Measurements from ENCODE around the gene LIPF. TPM values are rescaled to one million over a fixed set of nuclear protein-coding genes. Genes with fewer than 3 reads are reported as not detected.
A peak's percentile ranks its signal among the peaks of the same experiment; 100 is the strongest.
"Not testable (repeated sequence)": the region's sequence is repeated elsewhere in the genome, so short reads cannot be mapped to it uniquely, and the experiment has no call there.

LIPF gene
- total RNA-seq, 2 experiments from 2014 or later: not detected

DNA sequence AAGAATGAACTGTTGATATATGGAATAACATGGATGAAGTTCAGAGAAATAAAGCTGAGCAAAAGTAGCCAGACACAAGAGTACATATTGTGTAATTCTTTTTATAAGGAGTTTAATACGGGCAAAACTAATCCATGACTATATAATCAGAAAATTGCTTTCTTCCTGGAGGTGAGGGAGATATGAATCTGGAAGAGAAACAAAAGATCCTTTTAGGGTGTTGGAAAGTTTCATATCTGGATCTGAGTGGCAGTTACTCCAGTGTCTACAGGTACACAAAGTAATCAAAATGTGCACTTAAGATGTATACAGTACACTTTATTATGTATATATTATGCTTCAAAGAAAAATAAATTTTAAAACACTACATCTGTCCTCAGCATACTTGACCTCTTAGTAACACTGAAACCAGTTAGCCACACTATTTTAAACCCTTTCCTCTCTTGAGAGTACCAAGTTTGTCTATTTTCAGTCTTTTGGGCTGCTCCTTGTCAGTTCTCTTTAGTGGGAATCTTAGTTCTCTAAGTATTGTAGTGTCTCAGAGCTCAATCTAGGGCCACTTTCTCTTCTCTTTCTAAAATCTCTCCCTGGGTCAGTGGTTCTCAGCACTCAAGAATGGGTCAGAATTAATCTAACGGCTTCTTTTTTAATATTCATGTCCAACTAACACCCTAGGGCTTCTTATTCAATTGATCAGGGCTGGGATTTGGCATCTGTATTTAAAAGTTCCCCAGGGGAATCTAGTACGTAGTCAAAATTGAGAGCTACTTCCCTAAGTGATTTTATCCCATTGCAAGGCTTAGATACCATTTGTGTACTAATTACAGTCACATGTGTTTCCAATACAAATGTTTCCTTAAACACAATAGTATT is 4.3 kb upstream of the LIPF start:
- Mint-ChIP-seq H3K4me1 (no peaks in the 10 kb centered on the region), H3K27ac (no peak overlapping the region), H3K4me3 (no peak overlapping the region), H3K27me3 (peaks cover 15% of the 10 kb centered on the region), H3K9me3 (no peaks in the 10 kb centered on the region), H3K36me3 (no peaks in the 10 kb centered on the region)
- no peak for DNase-seq

DNA sequence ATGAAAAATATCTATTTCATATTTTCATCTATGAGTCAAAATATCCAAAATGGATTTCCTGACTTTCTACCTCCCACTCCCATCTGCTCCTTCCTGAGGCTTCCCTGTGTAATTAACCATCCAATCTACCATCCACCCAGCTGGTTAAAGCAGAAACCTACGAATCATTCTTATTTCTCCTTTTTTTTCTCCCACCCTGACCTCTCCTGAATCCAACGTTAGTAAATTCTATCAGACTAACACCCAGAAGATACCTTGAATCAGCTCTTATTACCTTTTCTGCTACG is 3.7 kb upstream of the LIPF start:
- DNase-seq: no peak
- Mint-ChIP-seq H3K27ac (no peak overlapping the region), H3K9me3 (no peaks in the 10 kb centered on the region), H3K27me3 (peaks cover 15% of the 10 kb centered on the region), H3K4me3 (no peak overlapping the region), H3K36me3 (no peaks in the 10 kb centered on the region), H3K4me1 (no peaks in the 10 kb centered on the region)

DNA sequence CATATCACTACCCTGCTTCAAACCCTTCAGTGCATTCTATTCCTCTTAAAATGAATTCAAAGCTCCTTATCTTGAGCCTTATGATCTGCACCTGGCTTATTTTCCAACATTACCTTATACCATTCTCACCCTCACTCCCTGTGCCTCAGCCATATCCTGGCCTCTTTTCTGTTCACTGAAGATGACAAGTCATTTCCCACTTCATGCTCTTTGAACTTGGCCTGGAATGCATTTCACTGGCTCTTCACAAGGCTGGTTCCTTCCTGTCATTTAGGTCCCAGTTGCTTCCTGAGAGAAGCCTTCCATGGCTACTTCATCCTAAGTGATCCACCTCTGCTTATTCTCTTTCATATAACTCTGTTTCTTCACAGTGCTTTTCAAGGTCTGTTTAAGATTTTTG is 3.2 kb upstream of the LIPF start:
- Mint-ChIP-seq H3K4me3 (no peak overlapping the region), H3K4me1 (no peaks in the 10 kb centered on the region), H3K36me3 (no peaks in the 10 kb centered on the region), H3K9me3 (no peaks in the 10 kb centered on the region), H3K27me3 (peaks cover 15% of the 10 kb centered on the region), H3K27ac (no peak overlapping the region)
- no peak for DNase-seq

DNA sequence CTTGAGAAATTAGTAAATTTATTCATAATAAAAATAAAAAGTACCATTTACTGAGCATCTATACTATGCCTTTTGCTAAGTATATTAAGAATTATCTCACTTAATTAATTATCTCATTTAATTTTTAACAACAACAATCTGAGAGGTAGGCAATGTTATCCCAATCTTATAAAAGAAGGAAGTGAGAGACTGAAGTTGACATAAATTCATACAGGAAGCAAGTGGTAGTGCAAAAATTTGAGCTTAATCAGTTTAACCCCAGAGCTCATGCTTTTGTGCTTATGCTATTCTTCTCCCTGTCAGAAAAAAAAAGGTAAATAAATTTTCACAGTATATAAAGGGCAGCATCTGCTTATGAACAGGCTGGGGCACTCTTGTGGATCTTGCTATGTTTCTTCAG is 2.7 kb upstream of the LIPF start:
- peaks cover 15% of the 10 kb centered on the region for H3K27me3 Mint-ChIP-seq
- no peak overlapping the region for H3K27ac Mint-ChIP-seq
- H3K9me3 Mint-ChIP-seq: no peaks in the 10 kb centered on the region
- no peaks in the 10 kb centered on the region for H3K36me3 Mint-ChIP-seq
- DNase-seq: no peak
- H3K4me1 Mint-ChIP-seq: no peaks in the 10 kb centered on the region
- no peak overlapping the region for H3K4me3 Mint-ChIP-seq

DNA sequence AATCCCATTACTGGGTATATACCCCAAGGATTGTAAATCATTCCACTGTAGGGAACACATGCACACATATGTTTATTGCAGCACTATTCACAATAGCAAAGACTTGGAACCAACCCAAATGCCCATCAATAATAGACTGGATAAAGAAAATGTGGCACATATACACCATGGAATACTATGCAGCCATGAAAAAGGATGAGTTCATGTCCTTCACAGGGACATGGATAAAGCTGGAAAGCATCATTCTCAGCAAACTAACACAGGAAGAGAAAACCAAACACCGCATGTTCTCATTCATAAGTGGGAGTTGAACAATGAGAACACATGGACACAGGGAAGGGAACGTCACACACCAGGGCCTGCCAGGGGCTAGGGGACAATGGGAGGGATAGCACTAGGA is 1.1 kb upstream of the LIPF start:
- not testable (repeated sequence) for H3K4me3 Mint-ChIP-seq, H3K4me1 Mint-ChIP-seq, H3K36me3 Mint-ChIP-seq, DNase-seq, H3K9me3 Mint-ChIP-seq, H3K27ac Mint-ChIP-seq
- peaks cover 14% of the 10 kb centered on the region for H3K27me3 Mint-ChIP-seq

DNA sequence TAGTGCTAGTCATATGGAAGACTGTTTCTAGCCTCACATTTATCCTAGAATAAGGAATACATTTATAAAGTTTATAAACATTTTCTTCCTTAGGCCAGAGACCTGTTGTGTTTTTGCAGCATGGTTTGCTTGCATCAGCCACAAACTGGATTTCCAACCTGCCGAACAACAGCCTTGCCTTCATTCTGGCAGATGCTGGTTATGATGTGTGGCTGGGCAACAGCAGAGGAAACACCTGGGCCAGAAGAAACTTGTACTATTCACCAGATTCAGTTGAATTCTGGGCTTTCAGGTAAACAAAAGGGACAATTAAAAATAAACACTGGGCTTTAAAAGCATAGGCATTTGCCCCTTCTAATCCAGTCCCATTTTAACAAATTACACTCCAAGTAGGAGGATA is 4.2 kb downstream of the LIPF start:
- peaks cover 1% of the 10 kb centered on the region for H3K9me3 Mint-ChIP-seq
- no peak overlapping the region for H3K4me3 Mint-ChIP-seq
- DNase-seq: no peak
- peaks cover 7% of the 10 kb centered on the region for H3K27me3 Mint-ChIP-seq
- H3K4me1 Mint-ChIP-seq: peaks cover 27% of the 10 kb centered on the region
- no peak overlapping the region for H3K27ac Mint-ChIP-seq
- no peaks in the 10 kb centered on the region for H3K36me3 Mint-ChIP-seq

DNA sequence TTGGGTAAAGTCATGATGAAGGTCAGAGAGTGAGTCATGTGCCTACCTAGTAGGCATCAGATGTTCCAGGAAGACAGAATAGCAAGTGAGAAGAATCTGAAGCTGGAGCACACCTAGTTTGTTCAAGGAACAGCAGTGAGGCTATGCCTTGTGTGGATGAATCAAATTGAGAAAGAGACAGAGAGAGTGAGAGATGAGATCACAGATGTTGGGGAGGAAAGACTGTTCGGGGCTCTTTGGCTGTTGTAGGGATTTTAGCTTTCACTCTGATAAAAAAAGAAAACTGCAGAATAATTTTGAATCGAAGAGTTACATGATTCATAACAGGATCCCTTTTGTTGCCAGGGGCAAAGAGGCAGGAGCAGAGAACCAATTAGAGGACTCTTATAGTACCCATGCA is 6.3 kb downstream of the LIPF start:
- Mint-ChIP-seq H3K27ac (peak overlapping the region; percentile 51), H3K4me3 (peak overlapping the region; percentile 1), H3K36me3 (no peaks in the 10 kb centered on the region), H3K4me1 (peaks cover 27% of the 10 kb centered on the region), H3K27me3 (peaks cover 7% of the 10 kb centered on the region), H3K9me3 (peaks cover 1% of the 10 kb centered on the region)
- peak; percentile 14 for DNase-seq

DNA sequence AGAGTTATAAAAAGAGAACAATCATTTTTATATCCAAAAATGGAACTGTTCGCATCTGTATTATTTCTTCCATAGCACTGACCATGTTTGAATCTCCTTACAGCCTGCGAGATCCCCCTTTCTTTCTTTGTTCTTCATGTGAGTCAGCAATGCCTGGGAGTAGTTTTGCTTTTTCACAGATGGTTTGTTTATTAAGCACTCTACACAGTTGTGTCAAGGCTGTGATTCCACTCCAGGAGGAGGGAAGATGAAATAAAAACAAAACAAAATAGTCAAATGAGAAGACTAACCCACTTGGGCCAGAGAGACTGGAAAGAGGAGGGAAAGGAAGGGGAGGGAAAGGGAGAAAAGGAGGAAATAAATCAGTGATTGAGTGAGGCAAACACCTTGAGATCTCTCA is 7.8 kb downstream of the LIPF start:
- no peak for DNase-seq
- Mint-ChIP-seq H3K4me3 (no peak overlapping the region), H3K9me3 (peaks cover 1% of the 10 kb centered on the region), H3K4me1 (peaks cover 27% of the 10 kb centered on the region), H3K36me3 (no peaks in the 10 kb centered on the region), H3K27ac (no peak overlapping the region), H3K27me3 (peaks cover 9% of the 10 kb centered on the region)

DNA sequence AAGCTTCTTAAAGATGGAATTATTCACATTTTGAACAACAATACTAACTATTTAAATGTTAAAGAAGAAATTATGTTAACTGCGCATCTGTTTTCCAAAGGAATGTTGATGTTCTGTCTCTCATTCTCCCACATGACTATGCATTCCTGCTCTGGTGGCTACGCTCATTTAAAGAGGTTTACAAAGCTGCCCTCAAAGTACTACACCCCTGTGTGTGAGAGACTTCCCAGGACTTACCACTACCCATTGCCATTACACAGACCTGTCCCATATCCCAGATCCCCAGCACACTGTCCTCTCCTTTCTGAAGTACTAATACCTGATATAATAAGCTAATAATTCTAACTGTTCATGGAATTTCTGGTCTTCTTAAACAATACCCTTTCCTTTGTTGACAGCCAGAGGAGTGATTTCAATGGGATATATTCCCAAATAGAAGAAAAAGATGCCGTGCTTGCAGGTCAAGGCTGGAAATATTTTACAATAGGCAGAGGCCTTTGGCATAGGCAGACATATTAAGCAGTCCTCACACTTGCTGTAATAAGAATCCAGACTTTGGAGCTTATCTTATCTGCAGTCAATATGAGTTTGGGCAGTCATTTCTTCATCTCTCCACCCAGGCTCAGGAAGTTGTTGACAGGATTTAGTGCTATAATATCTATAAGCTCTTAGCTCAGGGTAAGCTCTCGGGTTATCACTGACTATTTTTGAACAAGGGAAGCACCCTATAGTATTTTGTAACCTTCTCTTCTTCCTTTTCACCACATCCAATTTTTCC is 12.2 kb downstream of the LIPF start:
- Mint-ChIP-seq H3K27me3 (peaks cover 4% of the 10 kb centered on the region), H3K9me3 (no peaks in the 10 kb centered on the region), H3K27ac (no peak overlapping the region), H3K4me1 (peaks cover 7% of the 10 kb centered on the region), H3K4me3 (no peak overlapping the region), H3K36me3 (no peaks in the 10 kb centered on the region)
- DNase-seq: no peak

DNA sequence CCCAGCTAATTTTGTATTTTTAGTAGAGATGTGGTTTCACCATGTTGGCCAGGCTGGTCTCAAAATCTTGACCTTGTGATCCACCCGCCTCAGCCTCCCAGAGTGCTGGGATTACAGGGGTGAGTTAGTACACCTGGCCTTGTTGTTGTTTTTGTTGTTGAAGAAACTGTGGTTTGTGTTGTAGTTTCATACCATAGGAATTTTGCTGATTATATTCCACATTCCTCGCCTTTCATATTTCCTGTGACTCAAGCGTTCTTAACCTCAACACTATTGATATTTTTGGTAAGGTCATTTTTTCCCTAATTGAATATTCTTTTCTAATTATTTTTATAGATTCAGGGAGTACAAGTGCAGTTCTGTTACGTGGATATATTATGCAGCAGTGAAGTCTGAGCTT is 16.7 kb downstream of the LIPF start:
- no peaks in the 10 kb centered on the region for H3K9me3 Mint-ChIP-seq
- H3K4me1 Mint-ChIP-seq: no peaks in the 10 kb centered on the region

DNA sequence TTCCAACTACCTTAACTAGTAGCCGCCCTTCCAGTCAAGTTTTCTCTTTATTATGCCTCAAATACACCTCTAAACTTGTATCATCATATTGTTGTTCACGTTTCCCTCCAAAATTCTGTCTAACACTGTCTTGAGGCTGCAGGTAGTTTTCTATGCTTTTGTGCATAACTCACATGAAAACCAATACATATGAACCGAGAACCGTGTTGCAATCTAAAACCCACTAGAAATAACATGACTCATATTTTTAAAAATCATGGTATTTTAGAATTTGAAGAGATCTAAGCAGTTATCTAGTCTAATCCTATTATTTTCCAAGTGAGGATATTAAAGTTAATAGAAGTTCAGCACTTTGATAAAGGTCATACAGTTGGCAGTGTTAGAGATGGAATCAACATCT is 18.2 kb downstream of the LIPF start:
- H3K9me3 Mint-ChIP-seq: no peaks in the 10 kb centered on the region
- no peak for DNase-seq
- peaks cover 9% of the 10 kb centered on the region for H3K27me3 Mint-ChIP-seq
- no peak overlapping the region for H3K27ac Mint-ChIP-seq
- no peaks in the 10 kb centered on the region for H3K36me3 Mint-ChIP-seq
- H3K4me3 Mint-ChIP-seq: no peak overlapping the region
- no peaks in the 10 kb centered on the region for H3K4me1 Mint-ChIP-seq

More for the DNA sequence above, 16.7 kb downstream of the LIPF start:
- DNase-seq: no peak
- Mint-ChIP-seq H3K27me3 (peaks cover 13% of the 10 kb centered on the region), H3K4me3 (no peak overlapping the region), H3K36me3 (no peaks in the 10 kb centered on the region), H3K27ac (no peak overlapping the region)

DNA sequence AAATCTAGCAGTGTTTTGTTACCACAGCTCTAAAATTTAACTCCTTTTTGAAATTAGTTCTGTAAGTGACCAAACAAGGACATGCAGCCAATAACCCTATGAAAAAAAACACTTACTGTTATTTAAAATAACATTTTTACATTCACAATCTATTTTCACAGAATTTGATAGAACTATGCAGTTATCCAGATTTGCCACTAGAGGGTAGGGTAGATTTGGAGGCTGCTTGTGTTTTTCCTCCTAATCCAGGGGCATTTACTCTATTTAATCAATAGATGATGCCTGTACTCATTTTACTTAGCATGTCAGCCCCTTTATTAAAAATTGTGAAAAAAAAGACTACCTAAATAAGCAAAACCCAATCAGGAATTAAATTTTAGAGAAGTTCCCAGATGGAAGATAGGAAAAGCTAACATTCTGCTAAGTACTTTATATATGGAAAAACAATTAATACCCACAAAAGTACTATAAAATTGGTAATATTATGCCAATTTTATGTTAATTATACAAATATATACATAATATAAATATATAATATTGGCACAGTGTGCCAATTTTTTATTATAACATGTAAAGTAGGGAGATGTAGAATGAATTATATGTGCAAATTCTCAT is 23.7 kb downstream of the LIPF start:
- Mint-ChIP-seq H3K36me3 (no peaks in the 10 kb centered on the region), H3K27me3 (peaks cover 20% of the 10 kb centered on the region), H3K4me3 (no peak overlapping the region), H3K4me1 (no peaks in the 10 kb centered on the region), H3K9me3 (no peaks in the 10 kb centered on the region), H3K27ac (no peak overlapping the region)
- no peak for DNase-seq

DNA sequence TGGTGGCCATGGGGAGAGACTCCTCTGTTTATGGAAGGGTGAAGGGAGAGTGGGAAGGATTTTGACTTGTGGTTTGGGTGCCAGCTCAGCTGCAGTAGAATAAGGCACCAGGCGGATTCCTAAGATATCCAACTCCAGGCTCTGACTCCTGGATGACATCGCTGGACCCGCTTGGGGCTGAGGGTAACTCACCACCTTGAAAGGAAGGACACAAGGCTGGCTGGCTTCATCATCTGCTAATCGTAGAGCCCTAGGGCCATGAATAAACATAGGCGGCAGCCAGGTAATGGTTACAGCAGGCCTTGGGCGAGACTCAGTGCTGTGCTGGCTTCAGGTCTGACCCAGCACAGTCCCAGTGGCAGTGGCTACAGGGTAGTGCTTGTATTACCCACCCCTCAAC is 25.1 kb downstream of the LIPF start:
- no peaks in the 10 kb centered on the region for H3K36me3 Mint-ChIP-seq

DNA sequence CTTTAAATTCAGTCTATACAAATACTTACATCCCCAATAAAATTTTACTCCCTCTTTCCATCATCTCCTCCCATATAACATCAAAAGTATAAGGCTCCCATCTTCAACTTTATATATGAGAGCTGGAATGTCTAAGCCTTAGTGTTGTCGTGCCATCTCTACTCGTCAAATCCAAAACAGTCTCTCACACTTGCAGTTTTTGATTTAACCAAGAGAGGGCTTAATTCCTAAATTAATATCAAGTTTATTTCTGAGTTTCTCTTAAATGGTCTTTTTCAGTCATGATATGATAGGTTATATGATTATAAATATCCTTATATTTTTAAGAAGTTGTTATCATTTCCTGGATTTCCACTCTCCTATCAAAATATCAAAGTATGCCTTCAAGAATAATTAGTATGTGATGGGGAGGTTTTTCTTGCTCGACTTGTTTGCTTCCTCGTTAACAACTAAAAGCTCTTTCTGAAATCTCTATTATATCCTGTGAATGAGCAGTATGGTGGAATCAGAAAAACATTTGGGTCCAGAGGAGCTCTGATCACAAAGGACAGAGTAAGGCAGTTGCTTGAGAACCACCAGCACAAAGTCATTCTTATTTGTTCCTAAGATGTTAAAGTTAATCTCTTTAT is 29.3 kb downstream of the LIPF start:
- Mint-ChIP-seq H3K4me3 (no peak overlapping the region), H3K4me1 (no peaks in the 10 kb centered on the region), H3K27ac (no peak overlapping the region), H3K27me3 (peaks cover 19% of the 10 kb centered on the region), H3K36me3 (no peaks in the 10 kb centered on the region), H3K9me3 (no peaks in the 10 kb centered on the region)
- no peak for DNase-seq

More for the DNA sequence above, 25.1 kb downstream of the LIPF start:
- Mint-ChIP-seq H3K4me3 (no peak overlapping the region), H3K9me3 (no peaks in the 10 kb centered on the region), H3K27me3 (peaks cover 19% of the 10 kb centered on the region), H3K27ac (no peak overlapping the region), H3K4me1 (no peaks in the 10 kb centered on the region)
- no peak for DNase-seq
